ENCODE measurements around the gene RHOB. TPM values are rescaled to one million over a fixed set of nuclear protein-coding genes. Genes with fewer than 3 reads are reported as not detected.

The RHOB gene
- total RNA-seq: 100 to 1,000 TPM; 376 to 784 TPM

GRCh38 chr2:20446917-20447436, at the start of gene RHOB:
RHOB (plus strand) TSS chr2:20447074; CDS start chr2:20447466, 392 bp downstream.
- no peaks in the 10 kb centered on the region for H3K9me3 ChIP-seq
- H3K27ac ChIP-seq: peak within 1 kb of the TSS; percentile 96 to 99 (median 98)
- peak; percentile 98 to 99 (median 98) for DNase-seq
- intact Hi-C loops (cut with DNase I): no loop called here
- H3K4me3 ChIP-seq: peak within 1 kb of the TSS; percentile 39 to 74
- 0% methylated on average over 49 of the region's 60 CpGs; no CpG with 5 or more reads in 1 of the 2 donors for WGBS, 2 donors
- H3K27me3 ChIP-seq: no peaks in the 10 kb centered on the region
- peak; percentile 100 for TF ChIP-seq POLR2A (IDR thresholded peaks at IDR 0.05)
- TF ChIP-seq, protein P1, sequence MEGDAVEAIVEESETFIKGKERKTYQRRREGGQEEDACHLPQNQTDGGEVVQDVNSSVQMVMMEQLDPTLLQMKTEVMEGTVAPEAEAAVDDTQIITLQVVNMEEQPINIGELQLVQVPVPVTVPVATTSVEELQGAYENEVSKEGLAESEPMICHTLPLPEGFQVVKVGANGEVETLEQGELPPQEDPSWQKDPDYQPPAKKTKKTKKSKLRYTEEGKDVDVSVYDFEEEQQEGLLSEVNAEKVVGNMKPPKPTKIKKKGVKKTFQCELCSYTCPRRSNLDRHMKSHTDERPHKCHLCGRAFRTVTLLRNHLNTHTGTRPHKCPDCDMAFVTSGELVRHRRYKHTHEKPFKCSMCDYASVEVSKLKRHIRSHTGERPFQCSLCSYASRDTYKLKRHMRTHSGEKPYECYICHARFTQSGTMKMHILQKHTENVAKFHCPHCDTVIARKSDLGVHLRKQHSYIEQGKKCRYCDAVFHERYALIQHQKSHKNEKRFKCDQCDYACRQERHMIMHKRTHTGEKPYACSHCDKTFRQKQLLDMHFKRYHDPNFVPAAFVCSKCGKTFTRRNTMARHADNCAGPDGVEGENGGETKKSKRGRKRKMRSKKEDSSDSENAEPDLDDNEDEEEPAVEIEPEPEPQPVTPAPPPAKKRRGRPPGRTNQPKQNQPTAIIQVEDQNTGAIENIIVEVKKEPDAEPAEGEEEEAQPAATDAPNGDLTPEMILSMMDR (IDR thresholded peaks at IDR 0.05): peak in 1 of 7 experiments; percentile 21
- H3K36me3 ChIP-seq (replicated peaks in 1 of 2; ENCODE audit: insufficient read depth in 1 of 2, low read depth in 2 of 2): no peaks in the 10 kb centered on the region
- peak; percentile 86 for ATAC-seq
- peaks cover 55% of the 10 kb centered on the region for H3K4me1 ChIP-seq

DNA sequence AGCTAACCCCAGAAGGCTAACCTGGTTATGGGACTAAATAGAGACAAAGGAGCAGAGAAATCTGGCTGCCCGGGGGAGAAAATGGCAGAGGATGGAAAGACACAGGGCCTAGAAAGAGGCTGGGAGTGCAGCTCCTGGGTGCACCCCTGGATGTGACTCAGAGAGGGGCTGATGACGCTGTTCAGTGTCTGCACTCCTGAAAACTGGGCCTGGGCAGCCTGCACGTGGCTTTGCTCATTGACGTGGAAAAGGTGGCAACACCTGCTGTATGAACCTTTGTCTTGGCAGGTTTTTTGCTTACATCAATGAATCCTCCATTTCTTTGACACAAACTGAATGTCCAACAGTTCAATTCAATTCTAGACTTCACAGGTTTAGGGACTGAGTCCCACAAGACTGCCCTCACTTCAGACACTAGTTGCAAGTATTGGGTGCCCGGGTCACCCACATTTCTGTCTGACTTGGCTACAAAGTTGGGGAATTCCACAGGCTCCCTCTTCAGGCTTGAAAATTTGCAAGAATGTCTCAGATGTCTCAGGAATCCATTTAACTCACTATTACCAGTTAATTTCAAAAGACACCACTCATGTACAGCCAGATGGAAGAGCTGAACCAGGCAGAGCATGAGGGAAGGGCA, 48.9 kb upstream of the RHOB start:
- Histone ChIP-seq H3K36me3 (replicated peaks in 1 of 2; ENCODE audit: insufficient read depth in 1 of 2, low read depth in 2 of 2) (no peaks in the 10 kb centered on the region), H3K4me3 (no peak overlapping the region), H3K4me1 (no peaks in the 10 kb centered on the region), H3K9me3 (no peaks in the 10 kb centered on the region), H3K27me3 (no peaks in the 10 kb centered on the region), H3K27ac (no peak overlapping the region)
- TF ChIP-seq POLR2A (IDR thresholded peaks at IDR 0.05): no peak
- TF ChIP-seq, protein P1 (IDR thresholded peaks at IDR 0.05): no peak
- 73 to 77% methylated on average over 4 to 5 of the region's 5 CpGs for WGBS, 2 donors
- intact Hi-C loops (cut with DNase I): loop anchor here (5.0 kb wide), 1 partner anchor 244 kb away; no protein-coding TSS in a partner anchor
- DNase-seq: no peak
- ATAC-seq: no peak

- no peak for ATAC-seq
- DNase-seq: no peak
- Histone ChIP-seq H3K27me3 (no peaks in the 10 kb centered on the region), H3K36me3 (replicated peaks in 1 of 2; ENCODE audit: insufficient read depth in 1 of 2, low read depth in 2 of 2) (no peaks in the 10 kb centered on the region), H3K27ac (no peak overlapping the region), H3K9me3 (no peaks in the 10 kb centered on the region), H3K4me1 (no peaks in the 10 kb centered on the region), H3K4me3 (no peak overlapping the region)
- no peak for TF ChIP-seq POLR2A (IDR thresholded peaks at IDR 0.05)
- TF ChIP-seq, protein P1 (IDR thresholded peaks at IDR 0.05): no peak
- WGBS, 2 donors: 49 to 61% methylated on average over 6 to 7 of the region's 7 CpGs
- intact Hi-C loops (cut with DNase I): loop anchor here (5.0 kb wide), 1 partner anchor 243 kb away; no protein-coding TSS in a partner anchor
Observed at GRCh38 chr2:20398956-20399567, 47.8 kb upstream of the RHOB start.

GRCh38 chr2:20400306-20400705, 46.6 kb upstream of the RHOB start:
- no peak for TF ChIP-seq POLR2A (IDR thresholded peaks at IDR 0.05)
- TF ChIP-seq, protein P1 (IDR thresholded peaks at IDR 0.05): no peak
- Histone ChIP-seq H3K4me3 (no peak overlapping the region), H3K4me1 (no peaks in the 10 kb centered on the region), H3K27ac (no peak overlapping the region), H3K9me3 (no peaks in the 10 kb centered on the region), H3K36me3 (replicated peaks in 1 of 2; ENCODE audit: insufficient read depth in 1 of 2, low read depth in 2 of 2) (no peaks in the 10 kb centered on the region), H3K27me3 (no peaks in the 10 kb centered on the region)
- intact Hi-C loops (cut with DNase I): no loop called here
- DNase-seq (no peak), ATAC-seq (no peak)
- 73% methylated on average over 1 of the region's 1 CpG; no CpG with 5 or more reads in 1 of the 2 donors for WGBS, 2 donors

Data from body of pancreas (tissue), 4 donors.